Ishikawa (cell line): ENCODE results near the gene SORCS3.

Experiments
- CEBPB ChIP-seq: IDR thresholded peaks from 2 replicates; pipeline ENCODE4 v1.6.1; 2012
- CREB1 ChIP-seq: IDR thresholded peaks from 2 replicates; pipeline ENCODE4 v1.6.1; 2012; ENCODE audit warnings: low read depth
- EGR1 ChIP-seq: IDR thresholded peaks from 2 replicates; pipeline ENCODE4 v1.6.1; 2012
- EP300 ChIP-seq: IDR thresholded peaks from 2 replicates; pipeline ENCODE4 v1.6.1; 2012; ENCODE audit warnings: borderline replicate concordance
- FOXM1 ChIP-seq: IDR thresholded peaks from 2 replicates; pipeline ENCODE4 v1.6.1; 2012; ENCODE audit warnings: low read depth, borderline replicate concordance
- NFIC ChIP-seq: IDR thresholded peaks from 2 replicates; pipeline ENCODE4 v1.6.1; 2012
- RAD21 ChIP-seq: IDR thresholded peaks from 2 replicates; pipeline ENCODE4 v1.6.1; 2012; ENCODE audit warnings: low read depth
- TAF1 ChIP-seq: IDR thresholded peaks from 2 replicates; pipeline ENCODE4 v1.6.1; 2012; ENCODE audit warnings: low read depth, mild to moderate bottlenecking
- TCF12 ChIP-seq: IDR thresholded peaks from 2 replicates; pipeline ENCODE4 v1.6.1; 2012; ENCODE audit warnings: low read depth
- TEAD4 ChIP-seq: IDR thresholded peaks from 2 replicates; pipeline ENCODE4 v1.6.1; 2012
- YY1 ChIP-seq: IDR thresholded peaks from 2 replicates; pipeline ENCODE4 v1.6.1; 2012; ENCODE audit warnings: low read depth
- ZBTB7A ChIP-seq: IDR thresholded peaks from 2 replicates; pipeline ENCODE4 v1.6.1; 2012; ENCODE audit warnings: low read depth
- TF ChIP-seq, protein P1 (sequence below): IDR thresholded peaks from 2 replicates; pipeline ENCODE4 v1.6.1; 2012; ENCODE audit warnings: low read depth, mild to moderate bottlenecking
- TF ChIP-seq, protein P2 (sequence below): IDR thresholded peaks from 2 replicates; pipeline ENCODE4 v1.6.1; 2012
- TF ChIP-seq, protein P3 (sequence below): IDR thresholded peaks from 2 replicates; pipeline ENCODE4 v1.6.1; 2012

The SORCS3 gene

DNA sequence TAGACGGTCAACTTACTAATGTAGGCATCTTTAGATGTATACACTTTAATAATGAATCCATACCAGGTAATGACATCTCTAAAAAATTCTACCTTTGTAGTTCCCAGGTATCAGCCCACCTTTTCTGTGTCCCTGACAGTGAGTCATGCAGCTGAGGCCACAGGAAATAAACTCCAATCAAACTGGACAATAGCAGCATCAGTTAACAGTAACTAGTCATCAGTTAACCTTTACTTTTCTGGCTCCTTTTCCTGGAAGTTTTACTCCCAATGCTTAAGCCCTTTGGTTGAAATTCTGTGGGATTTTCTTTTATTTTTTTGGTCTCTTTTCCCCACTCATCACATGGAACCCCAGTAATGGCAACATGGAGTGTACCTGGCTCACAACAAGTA, 617.6 kb downstream of the SORCS3 start:
- TF ChIP-seq, protein P1, sequence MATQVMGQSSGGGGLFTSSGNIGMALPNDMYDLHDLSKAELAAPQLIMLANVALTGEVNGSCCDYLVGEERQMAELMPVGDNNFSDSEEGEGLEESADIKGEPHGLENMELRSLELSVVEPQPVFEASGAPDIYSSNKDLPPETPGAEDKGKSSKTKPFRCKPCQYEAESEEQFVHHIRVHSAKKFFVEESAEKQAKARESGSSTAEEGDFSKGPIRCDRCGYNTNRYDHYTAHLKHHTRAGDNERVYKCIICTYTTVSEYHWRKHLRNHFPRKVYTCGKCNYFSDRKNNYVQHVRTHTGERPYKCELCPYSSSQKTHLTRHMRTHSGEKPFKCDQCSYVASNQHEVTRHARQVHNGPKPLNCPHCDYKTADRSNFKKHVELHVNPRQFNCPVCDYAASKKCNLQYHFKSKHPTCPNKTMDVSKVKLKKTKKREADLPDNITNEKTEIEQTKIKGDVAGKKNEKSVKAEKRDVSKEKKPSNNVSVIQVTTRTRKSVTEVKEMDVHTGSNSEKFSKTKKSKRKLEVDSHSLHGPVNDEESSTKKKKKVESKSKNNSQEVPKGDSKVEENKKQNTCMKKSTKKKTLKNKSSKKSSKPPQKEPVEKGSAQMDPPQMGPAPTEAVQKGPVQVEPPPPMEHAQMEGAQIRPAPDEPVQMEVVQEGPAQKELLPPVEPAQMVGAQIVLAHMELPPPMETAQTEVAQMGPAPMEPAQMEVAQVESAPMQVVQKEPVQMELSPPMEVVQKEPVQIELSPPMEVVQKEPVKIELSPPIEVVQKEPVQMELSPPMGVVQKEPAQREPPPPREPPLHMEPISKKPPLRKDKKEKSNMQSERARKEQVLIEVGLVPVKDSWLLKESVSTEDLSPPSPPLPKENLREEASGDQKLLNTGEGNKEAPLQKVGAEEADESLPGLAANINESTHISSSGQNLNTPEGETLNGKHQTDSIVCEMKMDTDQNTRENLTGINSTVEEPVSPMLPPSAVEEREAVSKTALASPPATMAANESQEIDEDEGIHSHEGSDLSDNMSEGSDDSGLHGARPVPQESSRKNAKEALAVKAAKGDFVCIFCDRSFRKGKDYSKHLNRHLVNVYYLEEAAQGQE: no peak
- TF ChIP-seq TAF1: no peak
- TF ChIP-seq, protein P2, sequence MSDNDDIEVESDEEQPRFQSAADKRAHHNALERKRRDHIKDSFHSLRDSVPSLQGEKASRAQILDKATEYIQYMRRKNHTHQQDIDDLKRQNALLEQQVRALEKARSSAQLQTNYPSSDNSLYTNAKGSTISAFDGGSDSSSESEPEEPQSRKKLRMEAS: no peak
- TF ChIP-seq, protein P3, sequence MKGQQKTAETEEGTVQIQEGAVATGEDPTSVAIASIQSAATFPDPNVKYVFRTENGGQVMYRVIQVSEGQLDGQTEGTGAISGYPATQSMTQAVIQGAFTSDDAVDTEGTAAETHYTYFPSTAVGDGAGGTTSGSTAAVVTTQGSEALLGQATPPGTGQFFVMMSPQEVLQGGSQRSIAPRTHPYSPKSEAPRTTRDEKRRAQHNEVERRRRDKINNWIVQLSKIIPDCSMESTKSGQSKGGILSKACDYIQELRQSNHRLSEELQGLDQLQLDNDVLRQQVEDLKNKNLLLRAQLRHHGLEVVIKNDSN: no peak
- TF ChIP-seq FOXM1: no peak
- TF ChIP-seq YY1: no peak
- no peak for TF ChIP-seq RAD21
- no peak for TF ChIP-seq CREB1
- no peak for TF ChIP-seq EP300
- TF ChIP-seq ZBTB7A: no peak
- no peak for TF ChIP-seq TCF12

DNA sequence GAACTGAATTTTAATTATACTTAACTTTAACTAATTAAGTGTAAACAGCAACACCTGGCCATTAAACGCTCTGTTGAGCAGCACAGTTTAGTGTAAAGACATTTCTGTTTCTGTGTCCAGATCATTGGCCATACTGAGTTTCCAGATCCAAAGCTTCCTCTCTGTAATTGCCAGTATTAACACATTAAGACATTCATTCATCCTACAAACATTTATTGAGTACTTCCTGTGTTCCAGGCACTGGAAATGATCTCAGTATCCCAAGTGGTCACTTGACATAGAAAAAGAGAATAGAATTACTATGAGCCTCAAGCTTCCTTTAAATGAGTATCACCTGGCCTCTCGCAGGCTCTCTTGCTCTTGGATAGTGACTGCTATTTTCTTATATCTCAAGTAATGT, 618.1 kb downstream of the SORCS3 start:
- TF ChIP-seq FOXM1 (no peak), TAF1 (no peak), EP300 (no peak), TCF12 (no peak), NFIC (no peak), TEAD4 (no peak), ZBTB7A (no peak), RAD21 (no peak), EGR1 (no peak), CEBPB (no peak), CREB1 (no peak), YY1 (no peak)
- TF ChIP-seq, protein P2: no peak
- TF ChIP-seq, protein P1: no peak
- TF ChIP-seq, protein P3: no peak

DNA sequence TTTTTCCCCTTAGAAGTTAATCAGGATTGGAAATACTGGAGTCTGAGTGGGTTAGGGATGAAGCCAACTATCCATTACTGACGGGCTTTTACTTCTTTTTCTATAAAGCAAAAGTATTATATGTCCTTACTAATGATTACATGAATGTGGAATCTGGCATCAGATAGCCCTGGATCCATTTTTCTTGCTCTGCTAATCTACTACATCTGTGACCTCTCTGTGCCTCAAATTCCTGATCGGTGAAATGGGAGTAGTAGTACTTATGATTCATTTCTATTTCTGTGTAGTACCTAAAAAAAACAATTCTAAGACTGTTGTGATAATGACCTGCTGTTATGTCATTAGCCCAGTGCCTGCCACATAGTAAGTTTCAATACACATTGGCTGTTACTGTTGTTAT, 621.6 kb downstream of the SORCS3 start:
- no peak for TF ChIP-seq YY1
- TF ChIP-seq RAD21: no peak
- TF ChIP-seq, protein P3: no peak
- TF ChIP-seq TEAD4: no peak
- TF ChIP-seq NFIC: no peak
- TF ChIP-seq ZBTB7A: no peak
- TF ChIP-seq TAF1: no peak
- no peak for TF ChIP-seq CEBPB
- no peak for TF ChIP-seq TCF12
- TF ChIP-seq FOXM1: no peak
- TF ChIP-seq, protein P1: no peak
- TF ChIP-seq CREB1: no peak
- TF ChIP-seq EP300: no peak
- TF ChIP-seq EGR1: no peak

DNA sequence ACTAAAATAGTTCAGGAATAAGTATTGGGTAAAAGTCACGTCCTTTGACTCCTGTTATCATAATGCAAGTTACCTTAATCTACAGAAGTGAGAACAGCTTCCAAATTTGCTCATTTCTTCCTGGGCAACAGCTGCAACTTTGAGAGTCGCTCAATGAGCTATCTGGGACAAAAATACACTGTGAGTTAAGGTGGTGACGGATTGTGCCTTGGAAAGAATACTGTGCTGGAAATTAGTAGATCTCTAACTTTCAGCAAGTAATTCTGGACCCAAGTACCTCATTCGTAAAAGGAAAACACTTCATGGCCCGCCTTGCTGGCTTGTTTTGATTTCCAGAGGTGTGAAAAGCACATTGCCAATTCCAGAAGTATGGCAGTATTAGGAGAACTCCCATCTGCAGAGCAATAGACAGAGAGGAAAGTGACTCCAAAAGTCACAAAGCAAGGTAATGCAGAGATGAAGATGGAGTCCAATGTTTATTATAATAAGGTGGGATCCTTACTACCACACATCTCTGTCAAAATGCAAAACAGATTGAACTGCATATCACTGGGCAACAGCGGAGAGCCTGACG, 626.0 kb downstream of the SORCS3 start:
- TF ChIP-seq YY1 (no peak), EGR1 (no peak), TAF1 (no peak), NFIC (no peak), TCF12 (no peak), CREB1 (no peak), FOXM1 (no peak), TEAD4 (no peak), ZBTB7A (no peak), EP300 (no peak), RAD21 (no peak), CEBPB (no peak)
- TF ChIP-seq, protein P2: no peak
- TF ChIP-seq, protein P3: no peak
- TF ChIP-seq, protein P1: no peak
